Right lung (tissue), 5 donors: ENCODE measurements around the gene NUP210L. TPM values are rescaled to one million over a fixed set of nuclear protein-coding genes. Genes with fewer than 3 reads are reported as not detected.
"Not testable (repeated sequence)": the region's sequence is repeated elsewhere in the genome, so short reads cannot be mapped to it uniquely, and the experiment has no call there.

Experiments
- DNase-seq, 2 donors: peaks; one replicate each; pipeline ENCODE4 v3.0.0-alpha.2; 2013
- polyA plus RNA-seq, 5 donors: library from polyadenylated mRNA; unstranded; fragments of 120-200 nt; gene quantifications; one replicate each; pipeline versions ENCODE4 v1.2.1 to v1.2.3, GENCODE V29; 2013; ENCODE audit warnings: inconsistent platforms in 1 of 5, low replicate concordance in 1 of 5; ENCODE audit not compliant: insufficient read length in 5 of 5, insufficient read depth in 1 of 5

The NUP210L gene
- polyA plus RNA-seq, 5 donors: 0.09 to 0.18 (median 0.14) TPM

GRCh38 chr1:153995202-153995601, 159.7 kb downstream of the NUP210L start:
- no peak for DNase-seq

- DNase-seq: no peak
Measured at GRCh38 chr1:153991806-153992205, 163.1 kb downstream of the NUP210L start.

GRCh38 chr1:153991151-153991630, 163.7 kb downstream of the NUP210L start:
- DNase-seq: no peak

GRCh38 chr1:153990468-153991150, 164.3 kb downstream of the NUP210L start, which contains the start of gene RPS27:
Gene RPS27, plus strand, starts transcription at chr1:153990762. Its CDS starts 35 bp downstream, at chr1:153990797.
- DNase-seq: peak; percentile 94 to 97

- no peak for DNase-seq
Measured at GRCh38 chr1:153987621-153988020, 167.3 kb downstream of the NUP210L start.

GRCh38 chr1:153985941-153986761, 168.7 kb downstream of the NUP210L start, which contains the start of gene RAB13:
Gene RAB13, minus strand, starts transcription at chr1:153986339. Its CDS starts 103 bp downstream, at chr1:153986236.
- DNase-seq: peak; percentile 80 to 81

GRCh38 chr1:153985341-153985912, 169.4 kb downstream of the NUP210L start:
- DNase-seq: no peak

- DNase-seq: peak in 1 of 2 donors; percentile 38
Measured at GRCh38 chr1:153984123-153984894, 170.6 kb downstream of the NUP210L start.

- not testable (repeated sequence) for DNase-seq
Measured at GRCh38 chr1:153981735-153982134, 173.1 kb downstream of the NUP210L start.

- not testable (repeated sequence) for DNase-seq
Measured at GRCh38 chr1:153979091-153979490, 175.8 kb downstream of the NUP210L start.

- DNase-seq: no peak
Measured at GRCh38 chr1:153978274-153978909, 176.5 kb downstream of the NUP210L start.

GRCh38 chr1:153977250-153978240, 177.3 kb downstream of the NUP210L start, which contains the start of gene JTB:
Gene JTB, minus strand, starts transcription at chr1:153977674. Its CDS starts 422 bp downstream, at chr1:153977252.
- DNase-seq: peak; percentile 72 to 77

GRCh38 chr1:153976819-153977249, 178.0 kb downstream of the NUP210L start:
- DNase-seq: no peak

- DNase-seq: no peak
Measured at GRCh38 chr1:153973525-153973924, 181.3 kb downstream of the NUP210L start.

- no peak for DNase-seq
Measured at GRCh38 chr1:153973071-153973470, 181.8 kb downstream of the NUP210L start.

- DNase-seq: no peak
Measured at GRCh38 chr1:153970346-153970745, 184.5 kb downstream of the NUP210L start.

GRCh38 chr1:153968972-153969371, 185.9 kb downstream of the NUP210L start:
- no peak for DNase-seq

- DNase-seq: no peak
Measured at GRCh38 chr1:153968408-153968807, 186.5 kb downstream of the NUP210L start.

- no peak for DNase-seq
Measured at GRCh38 chr1:153968000-153968363, 186.9 kb downstream of the NUP210L start.
